Measurements from ENCODE around the gene ANKS6. TPM values are rescaled to one million over a fixed set of nuclear protein-coding genes. Genes with fewer than 3 reads are reported as not detected.

Gene ANKS6
- total RNA-seq, 2 donors from 2014 or later, result 19.5 to 22.0 TPM

DNA sequence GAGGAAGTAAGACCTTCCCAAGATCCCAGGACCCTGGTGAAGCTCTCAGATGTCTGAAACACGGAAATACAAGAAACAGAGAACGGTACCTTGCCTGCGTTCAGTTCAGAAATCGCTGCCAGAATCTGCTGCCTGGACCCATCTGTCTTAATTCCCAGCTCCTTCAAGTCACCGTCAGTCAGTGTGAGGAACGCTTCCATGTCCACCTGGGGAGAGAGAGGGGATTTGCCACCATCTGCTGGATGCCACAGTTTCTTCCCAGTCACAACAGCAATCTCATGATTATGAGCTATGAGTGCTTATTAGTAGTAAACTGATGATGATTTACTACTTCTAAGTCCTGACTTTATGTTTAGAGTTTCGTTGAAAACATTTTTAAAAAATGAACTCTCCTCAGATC is 50.9 kb downstream of the ANKS6 start:
- TF ChIP-seq, protein P1, sequence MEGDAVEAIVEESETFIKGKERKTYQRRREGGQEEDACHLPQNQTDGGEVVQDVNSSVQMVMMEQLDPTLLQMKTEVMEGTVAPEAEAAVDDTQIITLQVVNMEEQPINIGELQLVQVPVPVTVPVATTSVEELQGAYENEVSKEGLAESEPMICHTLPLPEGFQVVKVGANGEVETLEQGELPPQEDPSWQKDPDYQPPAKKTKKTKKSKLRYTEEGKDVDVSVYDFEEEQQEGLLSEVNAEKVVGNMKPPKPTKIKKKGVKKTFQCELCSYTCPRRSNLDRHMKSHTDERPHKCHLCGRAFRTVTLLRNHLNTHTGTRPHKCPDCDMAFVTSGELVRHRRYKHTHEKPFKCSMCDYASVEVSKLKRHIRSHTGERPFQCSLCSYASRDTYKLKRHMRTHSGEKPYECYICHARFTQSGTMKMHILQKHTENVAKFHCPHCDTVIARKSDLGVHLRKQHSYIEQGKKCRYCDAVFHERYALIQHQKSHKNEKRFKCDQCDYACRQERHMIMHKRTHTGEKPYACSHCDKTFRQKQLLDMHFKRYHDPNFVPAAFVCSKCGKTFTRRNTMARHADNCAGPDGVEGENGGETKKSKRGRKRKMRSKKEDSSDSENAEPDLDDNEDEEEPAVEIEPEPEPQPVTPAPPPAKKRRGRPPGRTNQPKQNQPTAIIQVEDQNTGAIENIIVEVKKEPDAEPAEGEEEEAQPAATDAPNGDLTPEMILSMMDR (IDR thresholded peaks at IDR 0.05), result no peak
- H3K9ac ChIP-seq (ENCODE audit: low read depth in 2 of 2, low read length in 2 of 2), result no peak overlapping the region
- H3K27ac ChIP-seq, result no peak overlapping the region
- H3K27me3 ChIP-seq, result no peaks in the 10 kb centered on the region
- H3K36me3 ChIP-seq, result no peaks in the 10 kb centered on the region
- H3K9me3 ChIP-seq, result no peaks in the 10 kb centered on the region
- intact Hi-C loops (cut with DNase I), result no loop called here
- no peaks in the 10 kb centered on the region for H3K4me1 ChIP-seq
- no peak for DNase-seq
- no peak overlapping the region for H3K4me3 ChIP-seq

DNA sequence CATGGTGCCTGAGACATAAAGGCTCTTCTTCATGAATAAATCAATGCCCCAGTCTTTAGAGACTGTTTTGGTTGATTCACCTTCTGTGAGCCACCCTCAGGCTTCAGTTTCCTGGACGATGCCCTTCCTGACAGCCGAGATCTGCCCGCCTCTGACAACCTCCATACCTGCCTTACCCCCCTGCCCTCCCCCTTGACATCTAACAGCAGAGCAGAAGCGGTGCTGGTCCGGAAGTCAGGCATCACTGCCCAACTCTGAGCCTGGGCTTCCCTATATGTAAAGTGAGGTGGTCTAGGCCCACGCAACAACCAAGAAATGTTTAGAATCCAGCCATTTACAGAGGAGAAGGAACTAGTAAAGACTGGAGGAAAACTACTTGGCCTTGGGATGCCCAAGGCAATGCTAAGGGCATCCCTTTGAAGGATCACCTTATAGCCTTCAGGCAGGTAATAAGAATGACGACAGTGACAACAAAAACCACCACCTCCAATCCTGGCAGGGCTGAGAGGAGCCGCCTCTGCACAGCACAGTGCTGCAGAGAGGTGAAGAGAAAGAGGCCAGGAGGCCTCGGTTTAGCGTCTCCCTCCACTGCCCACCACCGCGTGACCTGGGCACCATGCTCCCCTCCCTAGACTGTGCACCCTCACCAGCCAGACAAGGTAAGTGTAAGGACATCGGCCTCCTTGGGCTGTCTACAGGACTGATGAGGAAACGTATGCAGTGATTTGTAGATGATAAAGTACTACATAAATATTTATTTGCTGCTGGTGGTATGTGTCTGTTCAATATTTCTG is 52.3 kb downstream of the ANKS6 start:
- H3K9ac ChIP-seq (ENCODE audit: low read depth in 2 of 2, low read length in 2 of 2), result no peak overlapping the region
- H3K27me3 ChIP-seq, result no peaks in the 10 kb centered on the region
- intact Hi-C loops (cut with DNase I), result no loop called here
- no peak for DNase-seq
- H3K4me1 ChIP-seq, result no peaks in the 10 kb centered on the region
- no peaks in the 10 kb centered on the region for H3K9me3 ChIP-seq
- TF ChIP-seq, protein P1 (IDR thresholded peaks at IDR 0.05), result no peak
- no peak overlapping the region for H3K4me3 ChIP-seq
- H3K36me3 ChIP-seq, result no peaks in the 10 kb centered on the region
- no peak overlapping the region for H3K27ac ChIP-seq

DNA sequence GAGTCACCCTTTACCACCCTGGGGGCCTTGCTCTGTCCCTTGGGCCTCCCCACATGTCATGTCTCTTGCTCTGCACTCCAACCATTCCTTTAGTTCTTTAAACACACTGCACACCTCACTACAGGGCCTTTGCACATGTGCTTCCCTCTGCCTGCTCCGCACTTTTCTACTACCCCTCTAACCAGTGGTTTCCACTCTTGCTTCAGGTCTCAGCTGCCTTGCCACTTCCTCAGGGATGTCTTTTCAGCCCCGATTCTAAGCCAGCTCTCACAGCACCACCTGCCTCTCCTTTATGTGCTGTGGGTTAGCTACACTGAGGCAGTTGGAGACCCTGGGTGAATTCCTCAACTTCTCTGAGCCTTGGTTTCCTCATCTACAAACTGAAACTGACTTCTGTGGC is 53.0 kb downstream of the ANKS6 start:
- Histone ChIP-seq H3K27me3 (no peaks in the 10 kb centered on the region), H3K4me3 (no peak overlapping the region), H3K27ac (no peak overlapping the region), H3K9ac (ENCODE audit: low read depth in 2 of 2, low read length in 2 of 2) (no peak overlapping the region), H3K36me3 (no peaks in the 10 kb centered on the region), H3K4me1 (no peaks in the 10 kb centered on the region), H3K9me3 (no peaks in the 10 kb centered on the region)
- no peak for DNase-seq
- intact Hi-C loops (cut with DNase I), result no loop called here
- TF ChIP-seq, protein P1 (IDR thresholded peaks at IDR 0.05), result no peak

DNA sequence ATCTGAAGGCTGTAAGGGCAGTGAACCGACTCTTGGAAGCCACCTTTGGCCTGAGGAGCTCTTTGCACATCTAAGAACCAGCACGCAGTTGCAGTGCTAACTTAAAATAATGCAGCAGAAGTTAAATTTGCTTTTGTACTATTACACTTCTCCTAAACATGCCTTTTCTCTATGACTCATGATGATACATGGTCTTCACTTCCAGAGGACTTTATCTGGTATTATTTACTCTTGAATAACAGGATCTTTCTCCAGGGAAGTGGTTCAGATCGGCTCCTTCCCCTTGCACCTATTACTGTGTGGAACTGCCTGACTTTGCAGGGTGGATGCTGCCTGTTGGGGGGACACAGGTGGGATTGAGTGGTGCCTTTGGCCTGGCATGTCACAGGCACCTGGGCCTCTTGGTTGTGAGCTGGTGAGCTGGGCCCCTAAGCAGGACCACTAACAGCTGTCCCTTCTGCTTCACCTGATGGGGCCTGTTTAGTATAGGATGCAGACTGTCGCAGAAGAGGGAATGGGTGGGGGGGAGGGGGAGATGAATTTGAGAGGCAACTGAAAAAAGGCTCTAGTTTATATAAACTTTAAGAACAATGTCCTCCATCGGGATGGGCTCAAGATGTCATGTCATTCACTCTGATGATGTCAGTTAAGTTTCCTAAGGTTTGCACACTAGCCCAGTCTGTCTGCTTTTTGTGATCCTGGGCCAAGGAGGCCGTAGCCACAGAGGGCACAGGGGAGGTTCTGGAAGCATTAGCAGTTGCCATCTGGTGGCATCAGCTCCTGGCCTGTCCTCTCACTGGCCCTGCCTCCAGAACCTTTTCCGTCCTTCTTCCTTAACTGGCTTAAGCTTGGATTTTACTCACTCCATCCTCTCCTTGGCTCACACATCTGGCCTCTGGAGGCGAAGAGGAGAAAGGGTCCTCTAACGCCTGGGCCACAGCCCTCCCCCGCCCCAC is 53.8 kb downstream of the ANKS6 start:
- intact Hi-C loops (cut with DNase I), result no loop called here
- H3K27me3 ChIP-seq, result no peaks in the 10 kb centered on the region
- H3K9me3 ChIP-seq, result no peaks in the 10 kb centered on the region
- no peak overlapping the region for H3K4me3 ChIP-seq
- H3K36me3 ChIP-seq, result no peaks in the 10 kb centered on the region
- TF ChIP-seq, protein P1 (IDR thresholded peaks at IDR 0.05), result no peak
- H3K9ac ChIP-seq (ENCODE audit: low read depth in 2 of 2, low read length in 2 of 2), result no peak overlapping the region
- H3K27ac ChIP-seq, result no peak overlapping the region
- H3K4me1 ChIP-seq, result no peaks in the 10 kb centered on the region
- DNase-seq, result no peak

DNA sequence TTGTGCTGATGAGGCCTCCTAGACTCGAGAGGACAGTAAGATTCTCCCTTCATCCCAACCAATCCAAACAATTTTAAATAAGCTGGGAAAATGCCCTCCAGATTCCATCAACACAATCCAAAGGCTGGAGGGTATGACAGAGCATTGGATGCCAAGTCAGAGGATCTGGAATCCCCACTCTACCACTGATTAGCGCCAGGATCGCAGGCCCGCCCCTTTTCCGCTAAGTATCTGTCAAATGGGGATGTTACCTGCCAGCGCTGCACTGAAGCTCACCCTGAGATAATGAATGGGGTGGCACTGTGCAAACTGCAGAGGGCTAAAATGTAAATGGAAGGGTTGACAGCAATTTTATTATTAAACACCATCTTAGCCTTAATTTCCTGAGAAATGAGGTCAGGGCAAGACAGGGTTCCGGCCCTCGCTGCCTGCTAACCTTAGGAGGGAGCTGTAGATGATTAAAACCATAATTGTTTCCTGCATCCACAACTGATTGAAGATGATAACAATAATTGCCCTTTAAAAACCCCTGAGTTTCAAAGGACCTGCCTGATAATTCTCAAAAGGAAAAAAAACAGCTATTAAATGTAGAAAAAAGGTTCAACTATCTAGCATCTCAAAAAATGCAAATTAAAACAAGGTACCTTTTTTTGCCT is 56.0 kb downstream of the ANKS6 start:
- intact Hi-C loops (cut with DNase I), result no loop called here
- H3K27me3 ChIP-seq, result no peaks in the 10 kb centered on the region
- no peak for DNase-seq
- no peak overlapping the region for H3K9ac ChIP-seq (ENCODE audit: low read depth in 2 of 2, low read length in 2 of 2)
- no peak overlapping the region for H3K4me3 ChIP-seq
- TF ChIP-seq, protein P1 (IDR thresholded peaks at IDR 0.05), result no peak
- no peaks in the 10 kb centered on the region for H3K9me3 ChIP-seq
- no peaks in the 10 kb centered on the region for H3K4me1 ChIP-seq
- H3K36me3 ChIP-seq, result no peaks in the 10 kb centered on the region
- no peak overlapping the region for H3K27ac ChIP-seq

All from colonic mucosa (tissue), 4 donors.